ENCODE data around the gene MEF2B.

MEF2B gene

GRCh38 chr19:19170053-19170872, at the start of gene MEF2B:
TSS of gene MEF2B (minus strand) at chr19:19170263. CDS start at chr19:19150735, 19,528 bp downstream.
- DNase-seq (ENCODE audit: low read depth) = no peak
- no peak for TF ChIP-seq CTCF (IDR thresholded peaks at IDR 0.05; ENCODE audit: low read depth, low read length, missing control alignments)
- H3K4me3 ChIP-seq (ENCODE audit: low read depth, low read length) = no peak within 1 kb of the TSS
- in situ Hi-C loops (cut with HindIII; ENCODE audit: low sequenced_read_pairs) = no loop called here

GRCh38 chr19:19218911-19219310, 48.8 kb upstream of the MEF2B start:
- TF ChIP-seq CTCF (IDR thresholded peaks at IDR 0.05; ENCODE audit: low read depth, low read length, missing control alignments) = no peak
- DNase-seq (ENCODE audit: low read depth) = no peak
- H3K4me3 ChIP-seq (ENCODE audit: low read depth, low read length) = no peak overlapping the region
- in situ Hi-C loops (cut with HindIII; ENCODE audit: low sequenced_read_pairs) = no loop called here

- TF ChIP-seq CTCF (IDR thresholded peaks at IDR 0.05; ENCODE audit: low read depth, low read length, missing control alignments) = no peak
- DNase-seq (ENCODE audit: low read depth) = no peak
- H3K4me3 ChIP-seq (ENCODE audit: low read depth, low read length) = no peak overlapping the region
- in situ Hi-C loops (cut with HindIII; ENCODE audit: low sequenced_read_pairs) = no loop called here
Observed at GRCh38 chr19:19217099-19217498, 47.0 kb upstream of the MEF2B start.

- no peak for DNase-seq (ENCODE audit: low read depth)
- in situ Hi-C loops (cut with HindIII; ENCODE audit: low sequenced_read_pairs) = no loop called here
- TF ChIP-seq CTCF (IDR thresholded peaks at IDR 0.05; ENCODE audit: low read depth, low read length, missing control alignments) = no peak
- H3K4me3 ChIP-seq (ENCODE audit: low read depth, low read length) = no peak overlapping the region
Observed at GRCh38 chr19:19215792-19216191, 45.7 kb upstream of the MEF2B start.

- no peak for TF ChIP-seq CTCF (IDR thresholded peaks at IDR 0.05; ENCODE audit: low read depth, low read length, missing control alignments)
Observed at GRCh38 chr19:19214892-19215291, 44.8 kb upstream of the MEF2B start.

GRCh38 chr19:19214159-19214490, 44.1 kb upstream of the MEF2B start:
- H3K4me3 ChIP-seq (ENCODE audit: low read depth, low read length) = no peak overlapping the region
- in situ Hi-C loops (cut with HindIII; ENCODE audit: low sequenced_read_pairs) = no loop called here
- no peak for TF ChIP-seq CTCF (IDR thresholded peaks at IDR 0.05; ENCODE audit: low read depth, low read length, missing control alignments)
- DNase-seq (ENCODE audit: low read depth) = no peak

More at GRCh38 chr19:19214892-19215291, 44.8 kb upstream of the MEF2B start:
- DNase-seq (ENCODE audit: low read depth) = peak; percentile 13
- H3K4me3 ChIP-seq (ENCODE audit: low read depth, low read length) = no peak overlapping the region
- in situ Hi-C loops (cut with HindIII; ENCODE audit: low sequenced_read_pairs) = no loop called here
